Spinal cord (tissue), 10 donors: Measurements from ENCODE around the gene SOX13. TPM values are rescaled to one million over a fixed set of nuclear protein-coding genes. Genes with fewer than 3 reads are reported as not detected.
"Not testable (repeated sequence)": the region's sequence is repeated elsewhere in the genome, so short reads cannot be mapped to it uniquely, and the experiment has no call there.

Experiments
- DNase-seq, 6 donors: peaks; one replicate each; pipeline versions ENCODE4 v3.0.0 to v3.0.0-alpha.2; 2013 to 2015; ENCODE audit warnings: low spot score in 6 of 6, low read depth in 4 of 6
- H3K27ac ChIP-seq: one replicate; pipeline ENCODE4 v1.5.1; 2013; ENCODE audit warnings: low read depth, low read length, control low read depth
- H3K27me3 ChIP-seq: one replicate; pipeline ENCODE4 v1.6.1; 2013; ENCODE audit warnings: low read length; ENCODE audit not compliant: control insufficient read depth, insufficient read depth
- H3K36me3 ChIP-seq: one replicate; pipeline ENCODE4 v1.6.1; 2013; ENCODE audit warnings: low read length; ENCODE audit not compliant: control insufficient read depth, insufficient read depth
- H3K4me1 ChIP-seq: one replicate; pipeline ENCODE4 v1.6.1; 2013; ENCODE audit warnings: low read length; ENCODE audit not compliant: control insufficient read depth, insufficient read depth
- H3K4me3 ChIP-seq: one replicate; pipeline ENCODE4 v1.5.1; 2013; ENCODE audit warnings: low read depth, low read length, control low read depth
- H3K9me3 ChIP-seq: one replicate; pipeline ENCODE4 v1.6.1; 2013; ENCODE audit warnings: low read length; ENCODE audit not compliant: control insufficient read depth, insufficient read depth
- WGBS: methylation state at CpG from one replicate; pipeline ENCODE4 v1.1.5; 2013; ENCODE audit warnings: missing lambda C conversion rate; ENCODE audit not compliant: insufficient coverage; 5-methylcytosine and 5-hydroxymethylcytosine counted together
- polyA plus RNA-seq, 2 donors: library from polyadenylated mRNA; unstranded; fragments of 120-200 nt; gene quantifications; one replicate each; pipeline ENCODE4 v1.2.1, GENCODE V29; 2013; ENCODE audit not compliant: insufficient read length in 2 of 2
- total RNA-seq, 2 donors: library from RNA; depleted of rRNA in 1 of 2; stranded (reverse); fragments of 120-200 nt in 1 of 2; fragments of >200 nt in 1 of 2; gene quantifications; one replicate each; pipeline versions ENCODE4 v1.2.3 to v1.2.4, GENCODE V29; 2013 to 2014
- donor health status: healthy.

SOX13 gene
- total and polyA plus RNA-seq, 4 donors, result 8.4 to 49.6 (median 31.5) TPM

DNA sequence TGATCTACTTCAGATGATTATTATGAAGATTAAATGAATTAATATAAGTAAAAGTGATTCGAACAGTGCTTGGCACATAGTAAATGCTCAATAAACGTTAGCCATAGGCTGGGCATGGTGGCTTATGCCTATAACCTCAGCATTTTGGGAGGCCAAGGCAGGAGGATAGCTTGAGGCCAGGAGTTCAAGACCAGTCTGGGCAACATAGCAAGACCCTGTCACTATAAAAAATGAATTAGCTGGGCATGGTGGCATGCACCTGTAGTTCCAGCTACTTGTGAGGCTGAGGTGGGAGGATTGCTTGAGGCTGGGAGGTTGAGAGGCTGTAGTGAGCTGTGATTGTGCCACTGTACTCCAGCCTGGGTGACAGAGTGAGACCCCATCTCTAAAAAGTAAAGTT lies 26.8 kb downstream of the SOX13 start:
- not testable (repeated sequence) for H3K27me3 ChIP-seq, H3K9me3 ChIP-seq, H3K27ac ChIP-seq, H3K36me3 ChIP-seq, DNase-seq, H3K4me3 ChIP-seq
- 88% methylated on average over 1 of the region's 2 CpGs for WGBS
- H3K4me1 ChIP-seq, result peaks cover 52% of the 10 kb centered on the region

DNA sequence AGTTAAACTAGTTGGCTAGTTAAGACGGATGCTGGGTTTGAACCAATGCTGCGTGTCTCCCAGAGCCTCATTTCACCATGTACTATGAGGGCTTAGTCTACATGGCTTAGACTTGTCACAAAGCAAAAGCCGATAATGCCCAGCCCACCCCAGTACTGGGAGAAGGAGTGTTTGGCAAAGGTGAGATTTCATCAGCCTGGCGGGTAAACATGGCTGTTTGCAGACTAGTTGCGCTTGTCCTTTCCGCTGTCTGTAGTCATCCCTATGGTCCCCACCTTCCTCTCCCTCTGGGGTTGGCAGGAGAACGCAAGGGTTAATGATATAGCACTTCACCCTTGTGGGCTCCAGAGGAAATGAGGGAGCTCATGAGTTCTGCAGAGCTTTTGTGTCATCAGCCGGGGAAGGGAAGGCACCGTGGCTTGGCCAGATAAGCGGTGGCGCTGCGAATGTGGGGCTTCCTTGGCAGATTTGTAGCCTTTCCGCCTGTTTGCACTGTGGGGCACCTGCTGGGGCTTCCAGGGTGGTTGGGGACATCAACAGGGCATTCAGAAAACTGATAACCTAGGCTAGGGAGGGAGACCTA lies 29.2 kb downstream of the SOX13 start:
- Histone ChIP-seq H3K4me1 (peaks cover 45% of the 10 kb centered on the region), H3K27me3 (no peaks in the 10 kb centered on the region), H3K4me3 (no peak overlapping the region), H3K27ac (no peak overlapping the region), H3K36me3 (peaks cover 4% of the 10 kb centered on the region), H3K9me3 (no peaks in the 10 kb centered on the region)
- 37% methylated on average over 10 of the region's 13 CpGs for WGBS
- no peak for DNase-seq

GRCh38 chr1:204102739-204103430 lies 30.0 kb downstream of the SOX13 start:
- 48% methylated on average over 2 of the region's 3 CpGs for WGBS
- Histone ChIP-seq H3K27me3 (no peaks in the 10 kb centered on the region), H3K36me3 (peaks cover 4% of the 10 kb centered on the region), H3K27ac (no peak overlapping the region), H3K4me3 (no peak overlapping the region), H3K9me3 (no peaks in the 10 kb centered on the region), H3K4me1 (peaks cover 53% of the 10 kb centered on the region)
- no peak for DNase-seq

GRCh38 chr1:204103431-204103741 lies 30.5 kb downstream of the SOX13 start:
- Histone ChIP-seq H3K4me3 (no peak overlapping the region), H3K27me3 (no peaks in the 10 kb centered on the region), H3K4me1 (peaks cover 58% of the 10 kb centered on the region), H3K27ac (no peak overlapping the region), H3K36me3 (peaks cover 4% of the 10 kb centered on the region), H3K9me3 (no peaks in the 10 kb centered on the region)
- 28% methylated on average over 2 of the region's 2 CpGs for WGBS
- no peak for DNase-seq

- 86% methylated on average over 10 of the region's 14 CpGs for WGBS
- no peak for DNase-seq
- Histone ChIP-seq H3K4me3 (no peak overlapping the region), H3K9me3 (no peaks in the 10 kb centered on the region), H3K36me3 (peaks cover 4% of the 10 kb centered on the region), H3K4me1 (peaks cover 61% of the 10 kb centered on the region), H3K27ac (no peak overlapping the region), H3K27me3 (no peaks in the 10 kb centered on the region)
Measured at GRCh38 chr1:204104331-204105130, 31.6 kb downstream of the SOX13 start.

DNA sequence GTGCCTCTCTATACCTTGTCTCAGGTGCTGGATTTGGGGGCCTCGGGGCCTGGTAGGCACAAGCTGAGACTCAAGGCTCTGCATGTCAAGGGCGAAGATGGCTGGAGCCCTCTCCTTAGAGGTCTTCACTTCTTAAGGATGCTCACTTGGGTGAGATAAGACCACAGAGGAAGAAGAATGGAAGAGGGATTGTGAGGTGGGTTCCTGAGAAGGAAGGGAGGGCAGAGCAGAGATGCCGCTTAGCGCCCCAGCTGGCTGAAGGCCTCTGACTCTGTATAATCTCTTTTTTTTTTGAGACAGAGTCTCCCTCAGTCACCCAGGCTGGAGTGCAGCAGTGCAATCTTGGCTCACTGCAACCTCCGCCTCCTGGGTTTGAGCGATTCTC lies 32.2 kb downstream of the SOX13 start:
- H3K27me3 ChIP-seq, result no peaks in the 10 kb centered on the region
- H3K27ac ChIP-seq, result no peak overlapping the region
- H3K4me1 ChIP-seq, result peaks cover 61% of the 10 kb centered on the region
- H3K9me3 ChIP-seq, result no peaks in the 10 kb centered on the region
- peaks cover 4% of the 10 kb centered on the region for H3K36me3 ChIP-seq
- 80% methylated on average over 1 of the region's 6 CpGs for WGBS
- no peak overlapping the region for H3K4me3 ChIP-seq
- DNase-seq, result no peak

GRCh38 chr1:204106825-204107224 lies 33.9 kb downstream of the SOX13 start:
- H3K4me3 ChIP-seq, result no peak overlapping the region
- H3K27me3 ChIP-seq, result no peaks in the 10 kb centered on the region
- H3K36me3 ChIP-seq, result peaks cover 4% of the 10 kb centered on the region
- no CpG with 5 or more reads among the region's 1 CpG for WGBS
- no peak overlapping the region for H3K27ac ChIP-seq
- no peak for DNase-seq
- H3K4me1 ChIP-seq, result peaks cover 50% of the 10 kb centered on the region
- no peaks in the 10 kb centered on the region for H3K9me3 ChIP-seq

- no peak for DNase-seq
- WGBS, result 80% methylated on average over 1 of the region's 2 CpGs
- no peak overlapping the region for H3K27ac ChIP-seq
Measured at GRCh38 chr1:204107892-204108291, 35.0 kb downstream of the SOX13 start.

GRCh38 chr1:204108312-204109141 lies 35.6 kb downstream of the SOX13 start:
- 10% methylated on average over 17 of the region's 21 CpGs for WGBS

More at GRCh38 chr1:204107892-204108291, 35.0 kb downstream of the SOX13 start:
- no peaks in the 10 kb centered on the region for H3K27me3 ChIP-seq
- H3K4me3 ChIP-seq, result no peak overlapping the region
- peaks cover 7% of the 10 kb centered on the region for H3K36me3 ChIP-seq
- no peaks in the 10 kb centered on the region for H3K9me3 ChIP-seq
- H3K4me1 ChIP-seq, result peaks cover 39% of the 10 kb centered on the region

More at GRCh38 chr1:204108312-204109141, 35.6 kb downstream of the SOX13 start:
- peaks cover 9% of the 10 kb centered on the region for H3K36me3 ChIP-seq
- H3K27me3 ChIP-seq, result no peaks in the 10 kb centered on the region
- peak in 2 of 6 donors; percentile 63 to 91 for DNase-seq
- no peak overlapping the region for H3K4me3 ChIP-seq
- no peaks in the 10 kb centered on the region for H3K9me3 ChIP-seq
- peak overlapping the region; percentile 30 for H3K27ac ChIP-seq
- peaks cover 33% of the 10 kb centered on the region for H3K4me1 ChIP-seq
